M059J (cell line): ENCODE measurements around the gene TULP4. TPM values are rescaled to one million over a fixed set of nuclear protein-coding genes. Genes with fewer than 3 reads are reported as not detected.
A peak's percentile ranks its signal among the peaks of the same experiment; 100 is the strongest.

Experiments used
- DNase-seq: peaks from one replicate; pipeline ENCODE4 v3.0.0-alpha.2; 2012; ENCODE audit warnings: low read depth
- total RNA-seq: library from RNA; depleted of rRNA; stranded (reverse); fragments of >200 nt; shearing (Covaris generic); gene quantifications from 2 replicates; pipeline ENCODE4 v1.2.3, GENCODE V29; 2014; rRNA removed

TULP4 gene
- total RNA-seq, 1 experiment from 2014 or later, result 82.3 TPM

GRCh38 chr6:158557927-158558326 is 245.7 kb downstream of the TULP4 start:
- DNase-seq, result no peak

DNA sequence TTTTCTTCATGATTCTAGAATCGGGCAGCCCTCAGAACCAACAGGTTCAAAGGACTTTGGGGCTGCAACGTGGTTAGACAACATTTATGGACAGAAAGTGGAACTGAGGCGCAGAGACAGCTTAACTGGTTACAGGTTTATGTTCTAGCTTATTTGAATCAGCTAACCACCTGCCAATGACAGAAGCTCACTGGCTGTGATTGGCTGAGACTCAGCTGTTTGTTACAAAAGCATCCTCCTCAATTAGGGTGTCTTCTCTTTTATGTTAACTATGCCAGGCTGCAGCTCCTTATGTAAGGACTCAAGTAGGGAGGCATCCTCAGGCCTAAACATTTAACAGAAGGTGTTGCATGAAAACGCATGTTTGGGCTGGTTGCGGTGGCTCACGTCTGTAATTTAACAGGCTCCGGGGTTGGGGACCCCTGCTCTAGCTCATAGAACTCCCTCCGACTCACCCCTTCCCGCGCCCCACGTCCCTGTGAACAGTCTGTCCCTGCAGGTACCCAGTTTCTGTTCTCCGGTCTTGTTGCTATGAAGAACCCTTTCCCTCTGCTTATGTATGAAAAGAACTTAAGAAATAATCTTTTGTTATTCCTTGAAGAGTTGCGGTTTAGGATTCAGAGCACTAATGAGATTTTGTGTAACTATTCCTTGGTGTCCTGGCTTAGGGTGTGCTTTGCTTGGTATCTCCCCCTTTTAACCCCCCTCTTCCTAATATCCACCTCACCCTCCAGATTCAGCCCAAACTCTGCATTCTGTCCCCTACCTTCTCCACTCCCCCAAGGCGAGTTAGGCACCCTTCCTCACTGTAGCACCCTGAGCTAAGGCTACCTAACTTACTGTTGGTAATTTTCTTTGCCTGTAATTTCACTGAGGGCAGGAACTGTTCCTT is 246.4 kb downstream of the TULP4 start:
- no peak for DNase-seq

- DNase-seq, result no peak
These were observed 247.2 kb downstream of the TULP4 start for GRCh38 chr6:158559338-158559894.

- peak; percentile 83 for DNase-seq
These were observed 247.9 kb downstream of the TULP4 start, which contains the start of gene TMEM181 for GRCh38 chr6:158559895-158560835. Gene TMEM181 (plus strand): TSS chr6:158560091. CDS start chr6:158560225, 134 bp downstream.

DNA sequence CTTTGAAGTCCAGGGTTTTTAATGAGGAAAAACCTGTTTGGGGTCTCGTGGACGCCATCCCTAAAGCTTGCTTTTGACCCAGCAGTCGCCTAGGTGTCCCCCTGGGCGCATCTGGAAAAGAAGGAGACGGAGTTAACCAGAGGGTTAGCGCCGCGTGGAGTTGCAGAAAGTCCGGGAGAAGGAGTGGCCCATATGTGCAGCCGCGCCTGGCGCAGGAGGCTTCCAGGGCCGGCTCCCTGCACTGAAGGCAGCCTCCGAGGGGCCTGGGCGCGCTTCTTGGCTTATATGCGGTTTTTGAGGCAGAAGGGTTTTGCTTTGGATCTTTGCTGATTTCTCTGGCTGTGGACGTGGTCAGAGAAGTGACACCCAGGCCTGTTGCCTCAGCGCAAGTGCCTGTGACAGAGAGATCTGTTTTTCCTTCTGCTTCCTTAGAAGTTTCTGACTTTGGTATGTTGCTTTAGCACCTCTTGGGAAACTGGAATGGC is 248.6 kb downstream of the TULP4 start:
- DNase-seq, result peak; percentile 21

Other genes with a start within 250 kb of the TULP4 start
- gene SERAC1, start 144.2 kb upstream of the TULP4 start, total RNA-seq, result 11.4 and 14.8 TPM in 2 replicates
- 10.5 and 19.0 TPM in 2 replicates for gene GTF2H5, start 144.1 kb upstream of the TULP4 start, total RNA-seq
- 27.3 and 42.7 TPM in 2 replicates for gene TMEM181, start 247.6 kb downstream of the TULP4 start, total RNA-seq